HG02981 (cell line): Measurements from ENCODE around the gene PTPRM.

Source experiments
- ATAC-seq: cut with Tn5 transposase; IDR thresholded peaks from one replicate; pipeline ENCODE4 v1.9.1; 2021; ENCODE audit warnings: mild to moderate bottlenecking, moderate library complexity; ENCODE audit not compliant: unreplicated experiment

Gene PTPRM

DNA sequence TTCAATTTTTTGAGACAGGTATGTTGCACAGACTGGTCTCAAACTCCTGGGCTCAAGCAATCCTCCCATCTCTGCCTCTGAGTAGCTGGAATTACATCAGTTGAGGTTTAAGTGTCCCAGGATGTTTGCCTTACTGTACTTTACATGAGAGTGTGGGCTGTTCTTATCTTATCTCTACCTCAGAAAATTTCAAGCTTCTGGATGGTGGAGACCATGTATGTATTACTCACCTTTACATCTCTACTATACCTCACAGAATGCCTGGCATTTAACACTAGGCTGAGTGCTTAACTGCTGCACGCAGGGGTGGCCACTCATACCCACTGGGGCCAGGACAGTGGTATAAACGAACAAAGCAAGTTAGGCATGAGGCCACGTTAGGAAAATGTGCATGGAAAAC, 770.1 kb downstream of the PTPRM start:
- ATAC-seq: no peak

DNA sequence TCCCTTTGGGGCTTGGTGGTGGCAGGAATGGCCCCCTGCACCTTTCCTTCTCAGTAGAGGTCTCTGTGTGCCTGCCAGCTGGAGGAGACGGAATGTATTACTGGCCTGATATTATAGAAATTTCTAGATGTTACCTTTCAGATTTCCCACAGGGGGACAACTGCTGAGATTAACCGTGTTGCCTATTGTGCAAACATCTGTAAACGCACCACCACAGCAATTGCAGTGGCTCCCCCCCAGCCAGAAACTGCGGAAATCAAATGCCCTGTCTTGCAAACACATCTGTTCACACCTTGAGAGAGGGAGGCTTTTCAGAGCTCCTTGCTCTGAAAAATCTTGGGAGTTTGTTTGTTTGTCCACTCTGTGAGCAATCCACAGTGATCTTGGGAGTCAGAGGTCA, 772.1 kb downstream of the PTPRM start:
- ATAC-seq: no peak

DNA sequence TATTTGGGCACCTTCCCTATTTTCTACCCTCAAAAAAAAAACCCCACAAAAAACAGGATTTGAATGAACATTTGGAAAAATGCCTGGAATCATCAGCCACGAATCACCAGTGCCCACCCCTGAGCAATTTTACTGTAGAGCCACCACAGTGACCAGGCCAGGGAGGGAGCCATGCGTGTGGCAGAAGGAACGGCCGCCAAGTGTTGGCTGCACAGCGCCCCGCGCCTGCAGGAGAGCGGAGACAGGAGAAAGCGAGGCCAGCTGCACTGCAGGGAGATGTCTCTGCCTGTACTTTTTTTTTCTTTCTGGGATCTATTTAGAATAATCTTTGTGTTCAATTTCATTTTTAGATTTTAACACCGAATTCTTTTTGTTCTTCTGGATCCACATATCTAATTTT, 772.8 kb downstream of the PTPRM start:
- ATAC-seq: no peak

GRCh38 chr18:8341481-8342230, 774.5 kb downstream of the PTPRM start:
- no peak for ATAC-seq

GRCh38 chr18:8348051-8348720, 781.1 kb downstream of the PTPRM start:
- no peak for ATAC-seq

GRCh38 chr18:8349608-8350323, 782.6 kb downstream of the PTPRM start:
- ATAC-seq: no peak

DNA sequence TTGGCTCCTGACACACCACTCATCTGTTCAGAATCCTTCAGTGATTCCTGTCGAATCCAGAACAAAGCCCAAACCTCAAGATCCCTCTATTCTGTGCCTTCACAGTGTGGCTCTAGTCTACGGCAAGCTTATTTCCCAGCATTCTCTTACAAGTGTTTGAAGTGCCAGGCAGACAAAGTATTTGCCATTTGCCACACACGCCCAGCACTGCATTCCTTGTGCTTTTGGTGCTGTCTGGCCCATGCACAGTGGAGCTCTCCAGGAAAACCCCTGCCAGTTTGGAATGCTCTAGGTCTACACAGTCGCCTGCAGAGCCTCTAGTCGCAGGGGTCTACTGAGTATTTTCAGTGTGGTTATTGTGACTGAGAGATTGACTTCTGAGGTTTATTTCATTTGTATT, 783.5 kb downstream of the PTPRM start:
- ATAC-seq: no peak

GRCh38 chr18:8351161-8351560, 784.0 kb downstream of the PTPRM start:
- no peak for ATAC-seq

DNA sequence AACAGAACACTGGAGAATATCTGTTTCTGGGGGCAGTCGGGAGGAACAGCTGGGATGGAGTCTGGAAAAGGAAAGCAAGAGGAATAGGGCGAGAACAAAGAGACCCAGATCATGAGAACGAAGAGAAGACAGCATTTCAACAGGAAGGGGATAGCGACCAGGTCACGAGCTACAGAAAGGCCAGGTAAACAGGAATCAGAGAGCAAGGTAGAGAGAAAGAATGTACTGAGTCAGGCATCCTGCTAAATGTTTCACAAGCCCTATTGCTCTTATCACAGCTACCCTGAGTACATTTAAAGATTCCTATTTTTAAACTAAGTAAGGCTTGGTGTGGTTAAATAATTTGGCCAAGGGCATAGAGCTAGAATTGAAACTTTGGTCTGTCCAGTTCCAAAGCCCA, 787.2 kb downstream of the PTPRM start:
- ATAC-seq: no peak

GRCh38 chr18:8356001-8356400, 788.9 kb downstream of the PTPRM start:
- ATAC-seq: no peak

DNA sequence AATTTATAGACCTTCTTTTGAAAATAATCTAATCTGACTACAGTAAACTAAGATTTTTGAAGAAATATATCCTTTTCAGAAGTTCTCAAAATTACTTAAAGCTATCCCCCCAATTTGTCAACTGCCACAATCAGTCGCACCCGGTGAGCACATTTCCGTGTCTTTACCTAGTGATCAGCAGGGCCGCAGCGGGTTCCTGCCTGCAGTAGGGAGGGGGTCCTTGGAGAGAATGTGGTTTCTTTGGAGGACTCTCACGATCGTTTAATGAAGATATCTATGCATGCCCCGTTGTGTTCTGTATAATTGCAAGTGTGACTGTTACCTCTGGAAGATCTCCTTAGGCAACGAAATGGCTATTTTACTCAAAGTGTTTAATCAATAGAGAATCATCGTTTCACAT, 790.2 kb downstream of the PTPRM start:
- ATAC-seq: no peak

- no peak for ATAC-seq
Measured at GRCh38 chr18:8358033-8358765, 791.1 kb downstream of the PTPRM start.

GRCh38 chr18:8359076-8359475, 792.0 kb downstream of the PTPRM start:
- no peak for ATAC-seq

GRCh38 chr18:8359481-8359880, 792.4 kb downstream of the PTPRM start:
- ATAC-seq: no peak

DNA sequence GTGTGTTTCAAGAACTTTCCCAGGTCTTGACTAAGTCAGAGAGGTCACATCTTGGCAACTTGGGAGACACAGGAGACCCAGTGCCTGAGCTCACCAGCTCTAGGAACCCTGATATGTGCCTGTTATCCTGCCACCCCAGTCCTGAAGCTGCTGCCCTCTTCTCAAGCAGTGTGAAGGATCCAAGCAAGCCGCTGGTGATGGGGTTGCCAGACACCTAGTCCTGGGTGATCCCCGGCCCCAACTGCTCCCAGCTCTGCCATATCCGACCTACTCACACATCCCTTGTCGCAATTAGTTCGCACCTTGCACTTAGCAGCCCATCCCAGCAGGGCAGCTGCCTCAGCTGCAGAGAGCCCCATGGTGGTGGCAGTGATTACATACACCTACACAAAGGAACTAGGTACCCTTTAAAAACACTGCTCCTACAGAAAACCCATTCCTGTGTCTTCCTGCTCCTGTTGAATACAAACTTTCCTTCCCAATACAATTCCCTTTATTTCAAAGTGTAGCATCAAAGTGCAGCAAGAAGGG, 794.9 kb downstream of the PTPRM start:
- no peak for ATAC-seq

- no peak for ATAC-seq
Measured at GRCh38 chr18:8362863-8363262, 795.7 kb downstream of the PTPRM start.

DNA sequence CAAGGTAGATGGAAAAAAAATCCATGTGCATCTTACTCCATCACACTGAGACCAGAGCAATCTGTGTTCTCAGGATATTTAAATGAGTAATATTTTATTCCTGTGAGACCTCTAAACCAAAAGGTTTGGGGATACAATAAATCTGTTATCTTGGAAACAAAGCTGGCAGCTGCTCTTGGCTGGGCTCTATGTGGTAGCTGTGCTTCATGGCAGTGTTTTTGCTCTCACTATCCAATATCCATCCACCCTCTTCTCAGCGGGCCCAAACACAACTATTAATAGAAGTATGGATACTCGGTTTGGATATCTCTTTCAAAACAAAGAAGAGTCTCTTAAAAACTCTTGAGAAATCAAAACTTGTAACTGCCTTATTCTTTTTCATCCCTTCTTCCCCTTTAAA, 797.3 kb downstream of the PTPRM start:
- ATAC-seq: no peak

- ATAC-seq: no peak
Measured at GRCh38 chr18:8365006-8365405, 797.9 kb downstream of the PTPRM start.

GRCh38 chr18:8365528-8365927, 798.4 kb downstream of the PTPRM start:
- ATAC-seq: no peak

GRCh38 chr18:8366070-8366469, 799.0 kb downstream of the PTPRM start:
- ATAC-seq: no peak

GRCh38 chr18:8366656-8367055, 799.5 kb downstream of the PTPRM start:
- ATAC-seq: no peak
